ENCODE measurements around the gene WARS2.

Gene WARS2

DNA sequence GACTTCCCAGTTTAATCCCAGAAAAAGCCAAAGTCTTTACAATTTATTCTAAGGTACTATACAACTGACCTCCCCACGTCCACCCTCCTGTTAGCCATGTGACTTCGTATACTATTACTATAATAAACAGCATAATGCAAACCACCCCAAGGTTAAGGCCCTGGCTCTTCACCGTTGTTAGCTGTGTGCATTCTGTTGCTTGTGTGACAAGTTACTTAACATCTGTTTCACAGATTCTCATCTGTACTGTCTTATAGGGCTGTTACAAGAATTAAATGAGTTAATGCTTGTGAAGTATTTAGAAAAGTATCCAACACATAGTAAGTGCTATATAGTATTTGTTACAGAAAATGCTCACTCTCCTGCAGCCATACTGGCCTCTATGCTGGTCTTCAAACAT, 15.7 kb downstream of the WARS2 start:
- TF ChIP-seq REST (IDR thresholded peaks at IDR 0.05; ENCODE audit: insufficient read depth in 1 of 2, low read depth in 2 of 2, low read length in 2 of 2): no peak
- TF ChIP-seq TAF1 (IDR thresholded peaks at IDR 0.05; ENCODE audit: borderline replicate concordance, insufficient read depth, low read length): no peak
- no peak for TF ChIP-seq SIN3A (IDR thresholded peaks at IDR 0.05; ENCODE audit: borderline replicate concordance, insufficient read depth, low read length)
- no peak for TF ChIP-seq FOXP2 (optimal IDR thresholded peaks at IDR 0.05; ENCODE audit: borderline replicate concordance, extremely low read depth, extremely low read length, insufficient read depth)
- TF ChIP-seq POLR2AphosphoS5 (IDR thresholded peaks at IDR 0.05; ENCODE audit: low read depth, low read length): no peak

- TF ChIP-seq REST (IDR thresholded peaks at IDR 0.05; ENCODE audit: insufficient read depth in 1 of 2, low read depth in 2 of 2, low read length in 2 of 2) (no peak), SIN3A (IDR thresholded peaks at IDR 0.05; ENCODE audit: borderline replicate concordance, insufficient read depth, low read length) (no peak)
Observed at GRCh38 chr1:119116725-119117124, 23.7 kb downstream of the WARS2 start.

DNA sequence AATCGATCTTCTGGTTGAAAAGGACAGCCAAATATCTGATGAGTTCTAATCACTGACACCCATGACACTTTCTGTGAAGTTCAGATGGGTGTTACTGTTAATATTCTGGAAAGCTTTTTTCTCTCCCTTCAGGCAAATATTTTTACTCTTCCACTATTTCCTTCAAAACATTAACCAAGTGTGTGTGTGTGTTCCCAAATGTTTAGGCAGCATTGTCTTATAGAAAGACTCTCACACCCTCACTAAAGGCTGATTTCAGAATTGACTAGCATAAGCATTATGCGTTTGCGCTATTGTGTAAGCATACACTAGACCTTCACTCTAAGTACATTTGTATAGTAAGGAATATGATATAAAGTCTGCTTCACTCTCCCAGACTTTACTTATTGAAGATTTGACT, 24.7 kb downstream of the WARS2 start:
- TF ChIP-seq POLR2AphosphoS5 (IDR thresholded peaks at IDR 0.05; ENCODE audit: low read depth, low read length) (no peak), FOXP2 (optimal IDR thresholded peaks at IDR 0.05; ENCODE audit: borderline replicate concordance, extremely low read depth, extremely low read length, insufficient read depth) (no peak), TAF1 (IDR thresholded peaks at IDR 0.05; ENCODE audit: borderline replicate concordance, insufficient read depth, low read length) (no peak), SIN3A (IDR thresholded peaks at IDR 0.05; ENCODE audit: borderline replicate concordance, insufficient read depth, low read length) (no peak), REST (IDR thresholded peaks at IDR 0.05; ENCODE audit: insufficient read depth in 1 of 2, low read depth in 2 of 2, low read length in 2 of 2) (no peak)

GRCh38 chr1:119115311-119115710, 25.1 kb downstream of the WARS2 start:
- TF ChIP-seq FOXP2 (optimal IDR thresholded peaks at IDR 0.05; ENCODE audit: borderline replicate concordance, extremely low read depth, extremely low read length, insufficient read depth) (no peak), REST (IDR thresholded peaks at IDR 0.05; ENCODE audit: insufficient read depth in 1 of 2, low read depth in 2 of 2, low read length in 2 of 2) (no peak), TAF1 (IDR thresholded peaks at IDR 0.05; ENCODE audit: borderline replicate concordance, insufficient read depth, low read length) (no peak), POLR2AphosphoS5 (IDR thresholded peaks at IDR 0.05; ENCODE audit: low read depth, low read length) (no peak), SIN3A (IDR thresholded peaks at IDR 0.05; ENCODE audit: borderline replicate concordance, insufficient read depth, low read length) (no peak)

DNA sequence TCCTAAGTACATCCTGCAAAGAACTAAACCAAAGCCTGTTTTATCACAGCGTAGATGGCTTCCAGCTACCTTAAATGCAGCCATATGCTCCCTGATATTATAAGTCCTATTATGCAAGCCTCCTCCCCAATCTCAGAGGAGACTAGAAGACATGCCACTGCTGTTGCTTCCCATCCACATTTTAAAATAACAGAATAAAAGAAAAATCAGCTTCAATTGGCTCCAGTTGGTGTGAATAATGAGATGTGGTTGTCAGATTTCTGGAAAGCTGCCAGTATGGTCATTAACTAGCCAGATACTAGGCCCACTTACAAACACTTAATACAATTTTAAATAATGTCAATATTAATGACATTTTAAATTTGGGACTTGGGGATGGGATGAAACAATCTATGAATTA, 25.7 kb downstream of the WARS2 start:
- TF ChIP-seq POLR2AphosphoS5 (IDR thresholded peaks at IDR 0.05; ENCODE audit: low read depth, low read length): no peak
- TF ChIP-seq TAF1 (IDR thresholded peaks at IDR 0.05; ENCODE audit: borderline replicate concordance, insufficient read depth, low read length): no peak
- TF ChIP-seq FOXP2 (optimal IDR thresholded peaks at IDR 0.05; ENCODE audit: borderline replicate concordance, extremely low read depth, extremely low read length, insufficient read depth): no peak
- no peak for TF ChIP-seq REST (IDR thresholded peaks at IDR 0.05; ENCODE audit: insufficient read depth in 1 of 2, low read depth in 2 of 2, low read length in 2 of 2)
- TF ChIP-seq SIN3A (IDR thresholded peaks at IDR 0.05; ENCODE audit: borderline replicate concordance, insufficient read depth, low read length): no peak
